HL-60/S4 treated with phorbol 12-myristate 13-acetate at 8.2 ng/mL for 4 days and 3 days (cell line): Measurements from ENCODE around the gene HDAC7.

Experiments
- in situ Hi-C: fragments of 300-500 bp; cut with MboI; formaldehyde crosslinking; loops from 2 replicates; pipeline ENCODE4 v1.15.0; 2022; ENCODE audit warnings: low sequenced_read_pairs

The HDAC7 gene

GRCh38 chr12:47783024-47783755 lies 36.5 kb downstream of the HDAC7 start:
- in situ Hi-C loops = loop anchor here (10.0 kb wide), 1 partner anchor 52 kb away; no protein-coding TSS in a partner anchor

DNA sequence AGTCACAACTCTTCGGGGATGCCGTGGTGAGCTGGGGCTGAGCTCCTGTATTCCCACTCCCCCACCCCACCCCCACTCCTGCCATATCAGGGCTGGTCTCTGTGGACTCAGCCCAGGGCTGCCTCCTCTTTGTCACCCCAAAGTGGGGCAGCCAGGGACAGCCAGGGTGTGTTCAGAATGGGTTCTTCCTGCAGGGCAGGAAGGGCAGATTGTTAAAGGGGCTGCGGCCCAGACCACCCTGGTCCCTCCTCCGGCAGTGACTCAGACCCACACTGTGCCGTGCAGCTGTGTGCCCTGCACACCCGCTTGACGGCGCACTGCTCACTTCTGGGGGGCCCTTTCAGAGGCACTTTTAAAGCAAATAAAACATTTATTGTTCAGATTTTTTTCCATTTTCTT lies 37.3 kb downstream of the HDAC7 start:
- in situ Hi-C loops = loop anchor here (10.0 kb wide), 1 partner anchor 52 kb away; no protein-coding TSS in a partner anchor

- in situ Hi-C loops = loop anchor here (10.0 kb wide), 1 partner anchor 53 kb away; no protein-coding TSS in a partner anchor
These were observed 38.0 kb downstream of the HDAC7 start for GRCh38 chr12:47781479-47782371.

DNA sequence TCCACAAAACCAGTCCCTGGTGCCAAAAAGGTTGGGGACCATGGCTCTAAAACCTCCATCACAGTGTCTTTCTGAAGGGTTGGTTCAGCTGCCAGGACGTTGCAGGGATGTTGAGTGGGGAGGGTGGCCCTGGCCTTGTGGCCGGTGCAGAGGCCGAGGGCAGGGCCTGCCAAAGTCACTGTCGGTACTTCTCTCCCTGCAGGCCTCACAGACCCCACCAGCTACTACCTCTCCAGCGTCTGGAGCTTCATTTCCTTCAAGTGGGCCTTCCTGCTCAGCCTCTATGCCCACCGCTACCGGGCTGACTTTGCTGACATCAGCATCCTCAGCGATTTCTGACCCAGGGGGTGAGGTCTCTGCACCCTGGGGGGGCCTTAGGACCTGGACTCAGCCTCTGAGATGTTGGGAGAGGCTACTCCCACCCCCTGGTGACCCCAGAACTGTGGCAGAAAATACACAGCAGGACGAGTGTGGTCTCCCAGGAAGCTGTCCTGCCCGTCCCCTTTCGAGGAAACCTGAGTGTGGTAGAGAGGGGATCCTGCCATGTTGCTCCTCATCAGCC lies 39.7 kb downstream of the HDAC7 start:
- in situ Hi-C loops = loop anchor here (10.0 kb wide), 2 partner anchors 55 kb away; partner anchors contain the start of gene ENDOU

GRCh38 chr12:47779301-47779942 lies 40.3 kb downstream of the HDAC7 start:
- in situ Hi-C loops = loop anchor here (10.0 kb wide), 1 partner anchor 55 kb away; the partner anchor contains the start of gene ENDOU

- in situ Hi-C loops = loop anchor here (10.0 kb wide), 1 partner anchor 54 kb away; the partner anchor contains the start of gene ENDOU
These were observed 40.8 kb downstream of the HDAC7 start for GRCh38 chr12:47778881-47779280.

DNA sequence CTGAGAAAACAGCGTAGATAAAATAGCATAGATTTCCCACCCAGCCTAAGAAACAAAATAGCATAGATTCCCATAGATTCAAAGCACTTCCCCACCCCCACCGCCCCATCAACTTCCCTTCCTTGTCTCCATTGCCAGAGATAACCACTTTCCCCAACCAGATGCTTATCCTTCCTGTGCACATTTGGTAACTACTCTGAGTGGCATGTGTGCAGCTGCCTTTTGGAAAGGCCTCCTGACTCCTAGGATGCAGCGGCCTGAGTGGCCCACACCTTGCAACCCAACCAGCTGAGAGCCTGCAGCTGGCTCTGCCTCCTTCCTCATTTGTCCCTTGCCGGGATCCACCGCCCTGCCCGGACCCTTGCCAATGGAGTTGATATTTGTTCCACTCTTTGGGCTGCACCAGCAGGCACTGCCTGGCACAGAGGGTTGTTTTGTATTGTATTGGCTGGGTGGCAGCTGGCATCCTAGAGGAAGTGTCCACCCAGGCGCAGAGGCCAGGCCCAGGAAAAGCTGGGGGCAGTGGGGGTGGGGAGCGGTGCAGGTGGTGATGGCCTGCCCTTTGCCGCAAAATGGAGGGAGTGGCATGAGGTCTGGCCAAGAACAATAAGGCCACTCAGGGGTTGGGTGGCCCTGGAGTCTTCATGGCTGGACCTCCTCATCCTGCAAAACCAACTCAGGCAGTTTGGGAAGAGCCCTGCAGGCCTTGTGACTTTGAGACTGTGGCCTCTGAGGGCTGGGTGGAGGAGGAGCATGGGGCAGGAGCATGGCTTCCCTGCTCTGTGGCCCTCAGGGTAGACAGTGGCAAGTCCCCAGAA lies 41.8 kb downstream of the HDAC7 start:
- in situ Hi-C loops = loop anchor here (10.0 kb wide), 1 partner anchor 53 kb away; the partner anchor contains the start of gene ENDOU

- in situ Hi-C loops = loop anchor here (10.0 kb wide), 1 partner anchor 52 kb away; the partner anchor contains the start of gene ENDOU
These were observed 42.6 kb downstream of the HDAC7 start for GRCh38 chr12:47777151-47777550.

GRCh38 chr12:47776471-47777143 lies 43.1 kb downstream of the HDAC7 start:
- in situ Hi-C loops = loop anchor here (10.0 kb wide), 1 partner anchor 52 kb away; the partner anchor contains the start of gene ENDOU

GRCh38 chr12:47775100-47775911 lies 44.4 kb downstream of the HDAC7 start:
- in situ Hi-C loops = loop anchor here (10.0 kb wide), 1 partner anchor 51 kb away; the partner anchor contains the start of gene ENDOU

- in situ Hi-C loops = loop anchor here (10.0 kb wide), 1 partner anchor 50 kb away; the partner anchor contains the start of gene ENDOU
These were observed 45.0 kb downstream of the HDAC7 start for GRCh38 chr12:47774663-47775062.

- in situ Hi-C loops = loop anchor here (10.0 kb wide), 1 partner anchor 49 kb away; the partner anchor contains the start of gene ENDOU
These were observed 45.7 kb downstream of the HDAC7 start for GRCh38 chr12:47773858-47774580.

GRCh38 chr12:47773062-47773857 lies 46.4 kb downstream of the HDAC7 start, which contains the start of gene SLC48A1:
TSS of gene SLC48A1 (plus strand) at chr12:47773238. CDS start at chr12:47773305, 67 bp downstream.
- in situ Hi-C loops = loop anchor here (10.0 kb wide), 1 partner anchor 48 kb away; the partner anchor contains the start of gene ENDOU

DNA sequence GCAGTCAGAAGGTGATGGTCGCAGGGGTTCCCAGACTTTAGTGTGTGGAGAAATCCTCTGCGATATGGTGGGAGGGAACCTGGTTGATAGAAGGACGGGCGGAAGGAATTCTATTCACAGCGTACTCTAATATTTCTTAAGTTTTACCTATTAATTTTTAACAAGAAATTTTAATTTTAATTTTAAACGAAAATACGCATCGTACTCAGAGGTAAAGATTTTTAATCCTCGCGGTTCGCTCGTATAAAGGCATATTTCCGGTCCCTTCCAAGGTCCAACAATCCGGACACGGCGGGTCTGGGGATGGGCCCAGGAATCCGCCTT lies 47.0 kb downstream of the HDAC7 start:
- in situ Hi-C loops = loop anchor here (10.0 kb wide), 1 partner anchor 48 kb away; the partner anchor contains the start of gene ENDOU

DNA sequence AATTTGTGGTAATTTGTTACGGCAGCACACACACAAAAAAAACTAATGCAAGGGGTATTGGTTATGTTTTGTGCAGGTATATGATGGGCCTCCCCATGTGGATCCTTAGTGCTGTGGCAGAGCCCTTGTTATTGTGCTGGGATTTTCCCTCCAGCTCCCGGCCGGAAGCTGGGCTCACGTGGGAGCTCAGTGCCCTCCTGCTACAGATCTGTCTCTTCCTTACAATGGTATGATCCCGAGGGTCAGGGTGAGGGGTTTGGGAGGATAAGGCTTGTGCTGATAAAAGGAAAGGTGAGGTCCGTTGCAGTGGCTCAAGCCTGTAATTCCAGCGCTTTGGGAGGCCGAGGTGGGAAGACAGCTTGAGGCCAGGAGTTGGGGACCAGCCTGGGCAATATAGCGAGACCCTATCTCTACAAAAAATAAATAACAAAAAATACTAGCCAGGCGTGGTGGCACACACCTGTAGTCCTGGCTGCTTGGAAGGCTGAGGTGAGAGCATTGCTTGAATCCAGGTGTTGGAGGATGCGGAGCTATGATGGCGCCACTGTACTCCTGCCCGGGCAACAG lies 47.5 kb downstream of the HDAC7 start:
- in situ Hi-C loops = loop anchor here (10.0 kb wide), 1 partner anchor 47 kb away; the partner anchor contains the start of gene ENDOU

DNA sequence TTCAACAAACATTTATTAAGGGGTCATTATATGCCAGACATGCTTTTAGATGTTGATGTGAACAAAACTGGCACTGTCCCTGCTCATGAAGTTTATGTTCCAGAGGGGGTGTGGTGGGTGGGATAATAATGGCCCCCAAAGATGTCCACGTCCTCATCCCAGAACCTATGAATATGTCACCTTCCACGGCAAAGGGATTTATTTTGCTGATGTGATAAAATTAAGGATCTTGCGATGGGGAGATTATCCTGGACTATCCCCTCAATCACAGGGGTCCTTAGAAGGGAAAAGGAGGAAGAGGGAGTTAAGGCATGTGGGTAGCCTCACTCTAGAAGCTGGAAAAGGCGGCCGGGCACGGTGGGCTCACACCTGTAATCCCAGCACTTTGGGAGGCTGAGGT lies 48.4 kb downstream of the HDAC7 start:
- in situ Hi-C loops = loop anchor here (10.0 kb wide), 1 partner anchor 47 kb away; the partner anchor contains the start of gene ENDOU
